ENCODE results near the gene GATA1.
"Not testable (repeated sequence)": the region's sequence is repeated elsewhere in the genome, so short reads cannot be mapped to it uniquely, and the experiment has no call there.

Gene GATA1

GRCh38 chrX:48806081-48806480 is 19.7 kb downstream of the GATA1 start:
- Histone ChIP-seq H3K27ac (ENCODE audit: low read depth in 2 of 2, low read length in 2 of 2) (no peak overlapping the region), H3K36me3 (ENCODE audit: control insufficient read depth in 2 of 2, insufficient read depth in 2 of 2, low read length in 2 of 2) (peaks cover 0 to 7% of the 10 kb centered on the region in 2 donors), H3K27me3 (ENCODE audit: control insufficient read depth in 2 of 2, insufficient read depth in 2 of 2, low read length in 2 of 2) (peaks cover 0 to 3% of the 10 kb centered on the region in 2 donors), H3K9me3 (ENCODE audit: control insufficient read depth in 2 of 2, low read length in 2 of 2) (no peaks in the 10 kb centered on the region), H3K9ac (ENCODE audit: low read depth in 1 of 2, low read length in 2 of 2) (no peak overlapping the region), H3K4me3 (ENCODE audit: low read length in 2 of 2) (no peak overlapping the region), H3K4me1 (ENCODE audit: control insufficient read depth in 2 of 2, insufficient read depth in 2 of 2, low read length in 2 of 2) (no peaks in the 10 kb centered on the region)

- H3K27ac ChIP-seq (ENCODE audit: low read depth in 2 of 2, low read length in 2 of 2) = no peak overlapping the region
- no peaks in the 10 kb centered on the region for H3K9me3 ChIP-seq (ENCODE audit: control insufficient read depth in 2 of 2, low read length in 2 of 2)
- H3K9ac ChIP-seq (ENCODE audit: low read depth in 1 of 2, low read length in 2 of 2) = no peak overlapping the region
- no peak overlapping the region for H3K4me3 ChIP-seq (ENCODE audit: low read length in 2 of 2)
- no peaks in the 10 kb centered on the region for H3K4me1 ChIP-seq (ENCODE audit: control insufficient read depth in 2 of 2, insufficient read depth in 2 of 2, low read length in 2 of 2)
- peaks cover 7 to 13% of the 10 kb centered on the region in 2 donors for H3K36me3 ChIP-seq (ENCODE audit: control insufficient read depth in 2 of 2, insufficient read depth in 2 of 2, low read length in 2 of 2)
- H3K27me3 ChIP-seq (ENCODE audit: control insufficient read depth in 2 of 2, insufficient read depth in 2 of 2, low read length in 2 of 2) = no peaks in the 10 kb centered on the region
Observed at GRCh38 chrX:48813644-48814043, 27.3 kb downstream of the GATA1 start.

- no peaks in the 10 kb centered on the region for H3K9me3 ChIP-seq (ENCODE audit: control insufficient read depth in 2 of 2, low read length in 2 of 2)
- H3K4me1 ChIP-seq (ENCODE audit: control insufficient read depth in 2 of 2, insufficient read depth in 2 of 2, low read length in 2 of 2) = no peaks in the 10 kb centered on the region
- H3K27ac ChIP-seq (ENCODE audit: low read depth in 2 of 2, low read length in 2 of 2) = no peak overlapping the region
- peaks cover 8 to 17% of the 10 kb centered on the region in 2 donors for H3K36me3 ChIP-seq (ENCODE audit: control insufficient read depth in 2 of 2, insufficient read depth in 2 of 2, low read length in 2 of 2)
- H3K27me3 ChIP-seq (ENCODE audit: control insufficient read depth in 2 of 2, insufficient read depth in 2 of 2, low read length in 2 of 2) = no peaks in the 10 kb centered on the region
- H3K9ac ChIP-seq (ENCODE audit: low read depth in 1 of 2, low read length in 2 of 2) = no peak overlapping the region
- no peak overlapping the region for H3K4me3 ChIP-seq (ENCODE audit: low read length in 2 of 2)
Observed at GRCh38 chrX:48814722-48815121, 28.3 kb downstream of the GATA1 start.

GRCh38 chrX:48815266-48815665 is 28.9 kb downstream of the GATA1 start:
- H3K27me3 ChIP-seq (ENCODE audit: control insufficient read depth in 2 of 2, insufficient read depth in 2 of 2, low read length in 2 of 2) = no peaks in the 10 kb centered on the region
- H3K4me3 ChIP-seq (ENCODE audit: low read length in 2 of 2) = no peak overlapping the region
- H3K9me3 ChIP-seq (ENCODE audit: control insufficient read depth in 2 of 2, low read length in 2 of 2) = no peaks in the 10 kb centered on the region
- no peaks in the 10 kb centered on the region for H3K4me1 ChIP-seq (ENCODE audit: control insufficient read depth in 2 of 2, insufficient read depth in 2 of 2, low read length in 2 of 2)
- no peak overlapping the region for H3K9ac ChIP-seq (ENCODE audit: low read depth in 1 of 2, low read length in 2 of 2)
- no peak overlapping the region for H3K27ac ChIP-seq (ENCODE audit: low read depth in 2 of 2, low read length in 2 of 2)
- H3K36me3 ChIP-seq (ENCODE audit: control insufficient read depth in 2 of 2, insufficient read depth in 2 of 2, low read length in 2 of 2) = peaks cover 9 to 17% of the 10 kb centered on the region in 2 donors

GRCh38 chrX:48816014-48816810 is 29.8 kb downstream of the GATA1 start:
- no peaks in the 10 kb centered on the region for H3K27me3 ChIP-seq (ENCODE audit: control insufficient read depth in 2 of 2, insufficient read depth in 2 of 2, low read length in 2 of 2)
- peaks cover 11 to 19% of the 10 kb centered on the region in 2 donors for H3K36me3 ChIP-seq (ENCODE audit: control insufficient read depth in 2 of 2, insufficient read depth in 2 of 2, low read length in 2 of 2)
- no peak overlapping the region for H3K4me3 ChIP-seq (ENCODE audit: low read length in 2 of 2)
- no peak overlapping the region for H3K27ac ChIP-seq (ENCODE audit: low read depth in 2 of 2, low read length in 2 of 2)
- no peak overlapping the region for H3K9ac ChIP-seq (ENCODE audit: low read depth in 1 of 2, low read length in 2 of 2)
- no peaks in the 10 kb centered on the region for H3K4me1 ChIP-seq (ENCODE audit: control insufficient read depth in 2 of 2, insufficient read depth in 2 of 2, low read length in 2 of 2)
- no peaks in the 10 kb centered on the region for H3K9me3 ChIP-seq (ENCODE audit: control insufficient read depth in 2 of 2, low read length in 2 of 2)

- H3K36me3 ChIP-seq (ENCODE audit: control insufficient read depth in 2 of 2, insufficient read depth in 2 of 2, low read length in 2 of 2) = peaks cover 16 to 22% of the 10 kb centered on the region in 2 donors
- no peak overlapping the region for H3K27ac ChIP-seq (ENCODE audit: low read depth in 2 of 2, low read length in 2 of 2)
- no peak overlapping the region for H3K9ac ChIP-seq (ENCODE audit: low read depth in 1 of 2, low read length in 2 of 2)
- H3K4me1 ChIP-seq (ENCODE audit: control insufficient read depth in 2 of 2, insufficient read depth in 2 of 2, low read length in 2 of 2) = no peaks in the 10 kb centered on the region
- no peaks in the 10 kb centered on the region for H3K9me3 ChIP-seq (ENCODE audit: control insufficient read depth in 2 of 2, low read length in 2 of 2)
- no peak overlapping the region for H3K4me3 ChIP-seq (ENCODE audit: low read length in 2 of 2)
- no peaks in the 10 kb centered on the region for H3K27me3 ChIP-seq (ENCODE audit: control insufficient read depth in 2 of 2, insufficient read depth in 2 of 2, low read length in 2 of 2)
Observed at GRCh38 chrX:48818098-48818497, 31.7 kb downstream of the GATA1 start.

- H3K27me3 ChIP-seq (ENCODE audit: control insufficient read depth in 2 of 2, insufficient read depth in 2 of 2, low read length in 2 of 2) = no peaks in the 10 kb centered on the region
- peaks cover 16 to 26% of the 10 kb centered on the region in 2 donors for H3K36me3 ChIP-seq (ENCODE audit: control insufficient read depth in 2 of 2, insufficient read depth in 2 of 2, low read length in 2 of 2)
- no peak overlapping the region for H3K9ac ChIP-seq (ENCODE audit: low read depth in 1 of 2, low read length in 2 of 2)
- no peaks in the 10 kb centered on the region for H3K4me1 ChIP-seq (ENCODE audit: control insufficient read depth in 2 of 2, insufficient read depth in 2 of 2, low read length in 2 of 2)
- H3K27ac ChIP-seq (ENCODE audit: low read depth in 2 of 2, low read length in 2 of 2) = no peak overlapping the region
- no peaks in the 10 kb centered on the region for H3K9me3 ChIP-seq (ENCODE audit: control insufficient read depth in 2 of 2, low read length in 2 of 2)
- H3K4me3 ChIP-seq (ENCODE audit: low read length in 2 of 2) = no peak overlapping the region
Observed at GRCh38 chrX:48818866-48819265, 32.5 kb downstream of the GATA1 start.

GRCh38 chrX:48819394-48819793 is 33.0 kb downstream of the GATA1 start:
- H3K9ac ChIP-seq (ENCODE audit: low read depth in 1 of 2, low read length in 2 of 2); H3K27me3 ChIP-seq (ENCODE audit: control insufficient read depth in 2 of 2, insufficient read depth in 2 of 2, low read length in 2 of 2); H3K9me3 ChIP-seq (ENCODE audit: control insufficient read depth in 2 of 2, low read length in 2 of 2); H3K4me1 ChIP-seq (ENCODE audit: control insufficient read depth in 2 of 2, insufficient read depth in 2 of 2, low read length in 2 of 2); H3K4me3 ChIP-seq (ENCODE audit: low read length in 2 of 2); H3K27ac ChIP-seq (ENCODE audit: low read depth in 2 of 2, low read length in 2 of 2): not testable (repeated sequence)
- H3K36me3 ChIP-seq (ENCODE audit: control insufficient read depth in 2 of 2, insufficient read depth in 2 of 2, low read length in 2 of 2) = peaks cover 19 to 27% of the 10 kb centered on the region in 2 donors

- peaks cover 0 to 6% of the 10 kb centered on the region in 2 donors for H3K9me3 ChIP-seq (ENCODE audit: control insufficient read depth in 2 of 2, low read length in 2 of 2)
- no peaks in the 10 kb centered on the region for H3K4me1 ChIP-seq (ENCODE audit: control insufficient read depth in 2 of 2, insufficient read depth in 2 of 2, low read length in 2 of 2)
- no peak overlapping the region for H3K4me3 ChIP-seq (ENCODE audit: low read length in 2 of 2)
- no peak overlapping the region for H3K9ac ChIP-seq (ENCODE audit: low read depth in 1 of 2, low read length in 2 of 2)
- peaks cover 16 to 18% of the 10 kb centered on the region in 2 donors for H3K36me3 ChIP-seq (ENCODE audit: control insufficient read depth in 2 of 2, insufficient read depth in 2 of 2, low read length in 2 of 2)
- no peak overlapping the region for H3K27ac ChIP-seq (ENCODE audit: low read depth in 2 of 2, low read length in 2 of 2)
- no peaks in the 10 kb centered on the region for H3K27me3 ChIP-seq (ENCODE audit: control insufficient read depth in 2 of 2, insufficient read depth in 2 of 2, low read length in 2 of 2)
Observed at GRCh38 chrX:48823053-48823452, 36.7 kb downstream of the GATA1 start.

GRCh38 chrX:48824066-48824465 is 37.7 kb downstream of the GATA1 start:
- Histone ChIP-seq H3K27ac (ENCODE audit: low read depth in 2 of 2, low read length in 2 of 2) (no peak overlapping the region), H3K27me3 (ENCODE audit: control insufficient read depth in 2 of 2, insufficient read depth in 2 of 2, low read length in 2 of 2) (no peaks in the 10 kb centered on the region), H3K36me3 (ENCODE audit: control insufficient read depth in 2 of 2, insufficient read depth in 2 of 2, low read length in 2 of 2) (peaks cover 10 to 11% of the 10 kb centered on the region in 2 donors), H3K9ac (ENCODE audit: low read depth in 1 of 2, low read length in 2 of 2) (no peak overlapping the region), H3K4me1 (ENCODE audit: control insufficient read depth in 2 of 2, insufficient read depth in 2 of 2, low read length in 2 of 2) (no peaks in the 10 kb centered on the region), H3K4me3 (ENCODE audit: low read length in 2 of 2) (no peak overlapping the region), H3K9me3 (ENCODE audit: control insufficient read depth in 2 of 2, low read length in 2 of 2) (peaks cover 0 to 6% of the 10 kb centered on the region in 2 donors)

Measured in mucosa of rectum (tissue), 2 donors.